Stimulated activated CD4-positive, alpha-beta T cell treated with anti-CD3 and anti-CD28 coated beads, Interleukin-2, amount 100 ng/mL, for 4 hours (primary cell): ENCODE measurements around the gene TMEM38A.
"Not testable (repeated sequence)": the region's sequence is repeated elsewhere in the genome, so short reads cannot be mapped to it uniquely, and the experiment has no call there.

Experiments used
- DNase-seq: peaks from one replicate; pipeline ENCODE4 v3.0.0-alpha.2; 2020; ENCODE audit warnings: low read depth

TMEM38A gene

GRCh38 chr19:16677055-16677454, 16.1 kb downstream of the TMEM38A start:
- no peak for DNase-seq

DNA sequence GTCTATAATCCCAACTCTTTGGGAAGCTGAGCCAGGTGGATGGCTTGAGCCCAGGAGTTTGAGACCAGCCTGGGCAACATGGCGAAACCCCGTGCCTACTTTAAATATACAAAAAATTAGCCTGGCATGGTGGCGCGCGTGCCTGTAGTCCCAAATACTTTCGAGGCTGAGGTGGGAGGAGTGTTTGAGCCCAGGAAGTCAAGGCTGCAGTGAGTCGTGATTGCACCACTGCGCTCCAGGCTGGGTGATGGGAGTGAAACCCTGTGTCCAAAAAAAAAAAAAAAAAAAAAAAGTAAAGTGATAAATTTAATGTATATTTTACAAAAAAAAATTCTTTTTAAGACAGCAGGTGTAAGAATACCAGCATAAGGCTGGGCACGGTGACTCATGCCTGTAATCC, 17.6 kb downstream of the TMEM38A start:
- DNase-seq, result no peak

GRCh38 chr19:16679811-16680210, 18.9 kb downstream of the TMEM38A start:
- DNase-seq, result no peak

DNA sequence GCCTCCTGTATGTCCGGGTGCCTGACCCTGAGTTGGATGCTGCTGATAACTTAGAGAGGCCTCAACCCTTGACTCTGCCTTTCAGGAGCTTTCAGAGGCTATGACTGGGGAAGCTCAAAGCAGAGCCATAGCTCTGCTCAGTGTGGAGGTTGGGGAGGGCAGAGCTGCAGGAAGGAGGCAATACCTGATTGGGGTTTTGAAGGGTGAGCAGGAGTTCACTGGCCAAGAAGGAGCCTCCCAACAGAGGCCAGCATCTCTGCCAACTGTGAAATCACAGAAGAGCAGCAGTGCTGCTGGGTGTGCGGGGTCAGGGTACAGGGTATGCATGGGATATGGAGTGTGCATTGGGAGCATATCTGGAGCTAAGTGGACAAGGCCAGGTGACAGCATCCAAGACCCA, 21.6 kb downstream of the TMEM38A start:
- no peak for DNase-seq

DNA sequence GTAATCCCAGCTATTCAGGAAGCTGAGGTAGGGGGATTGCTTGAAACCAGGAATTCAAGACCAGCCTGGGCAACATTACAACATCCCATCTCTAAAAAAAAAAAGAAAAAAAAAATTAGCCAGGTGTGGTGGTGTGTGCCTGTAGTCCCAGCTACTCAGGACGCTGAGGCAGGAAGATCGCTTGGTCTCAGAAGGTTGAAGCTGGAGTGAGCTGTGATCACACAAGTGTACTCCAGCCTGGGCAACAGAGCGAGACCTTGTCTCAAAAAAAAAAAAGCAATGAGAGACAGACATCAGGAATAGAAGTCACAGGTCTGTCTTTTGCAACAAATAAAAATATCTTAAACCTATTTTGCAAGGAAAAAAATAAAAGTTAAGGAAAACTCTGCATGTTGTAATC, 23.3 kb downstream of the TMEM38A start:
- no peak for DNase-seq

- no peak for DNase-seq
Measured at GRCh38 chr19:16688084-16688483, 27.1 kb downstream of the TMEM38A start.

DNA sequence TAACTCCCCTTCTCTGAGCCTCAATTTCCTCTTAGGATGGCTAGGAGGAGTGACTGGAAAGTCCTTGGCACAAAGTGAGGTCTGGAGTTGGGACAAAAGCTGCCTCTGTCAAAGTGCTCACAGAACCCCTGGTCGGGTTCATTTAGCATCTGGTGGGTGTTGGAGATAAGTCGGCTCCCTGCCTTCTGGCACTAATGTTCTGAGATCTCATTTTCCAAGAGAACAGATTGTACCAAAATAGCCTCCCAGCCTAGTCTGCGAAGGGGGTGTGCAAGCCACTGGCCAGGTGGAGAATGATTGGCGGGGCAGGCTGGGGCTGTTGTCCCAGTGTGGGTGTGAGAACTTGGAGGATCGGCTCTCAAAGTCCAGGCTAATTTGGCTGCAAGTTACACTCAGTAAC, 38.0 kb downstream of the TMEM38A start:
- DNase-seq, result no peak

DNA sequence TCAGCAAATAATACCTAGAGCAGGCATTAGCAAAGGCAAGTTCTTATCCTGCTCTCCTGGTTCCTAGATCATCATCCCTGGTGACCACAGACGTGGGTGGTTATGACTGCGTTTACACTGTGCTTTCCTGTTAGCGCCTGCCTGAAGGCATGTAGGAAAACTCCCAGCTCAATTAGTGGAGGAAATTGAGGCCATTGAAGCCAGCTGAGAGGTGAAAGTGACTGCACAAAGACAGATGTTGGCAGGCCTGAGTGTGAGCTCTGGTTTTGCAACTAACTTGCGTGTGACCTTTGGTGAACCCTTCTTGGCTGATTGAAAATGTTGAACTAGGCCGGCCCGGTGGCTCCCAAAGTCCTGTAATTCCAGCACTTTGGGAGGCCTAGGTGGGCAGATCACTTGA, 41.2 kb downstream of the TMEM38A start:
- DNase-seq, result no peak

- no peak for DNase-seq
Measured at GRCh38 chr19:16703677-16704076, 42.7 kb downstream of the TMEM38A start.

DNA sequence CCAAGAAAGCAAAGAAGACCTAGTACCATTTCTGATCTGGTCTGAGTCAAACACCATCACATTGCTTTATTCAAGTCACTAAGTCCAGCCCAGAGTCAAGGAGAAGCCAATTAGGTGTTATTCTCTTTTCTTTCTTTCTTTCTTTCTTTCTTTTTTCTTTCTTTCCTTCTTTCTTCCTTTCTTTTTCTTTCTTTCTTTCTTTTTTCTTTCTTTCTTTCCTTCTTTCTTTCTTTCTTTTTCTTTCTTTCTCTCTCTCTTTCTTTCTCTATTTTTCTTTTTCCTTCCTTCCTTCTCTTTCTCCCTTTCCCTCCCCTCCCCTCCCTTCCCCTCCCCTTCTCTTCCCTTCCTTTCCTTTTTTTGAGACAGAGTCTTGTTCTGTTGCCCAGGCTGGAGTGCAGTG, 49.9 kb downstream of the TMEM38A start:
- DNase-seq, result not testable (repeated sequence)

DNA sequence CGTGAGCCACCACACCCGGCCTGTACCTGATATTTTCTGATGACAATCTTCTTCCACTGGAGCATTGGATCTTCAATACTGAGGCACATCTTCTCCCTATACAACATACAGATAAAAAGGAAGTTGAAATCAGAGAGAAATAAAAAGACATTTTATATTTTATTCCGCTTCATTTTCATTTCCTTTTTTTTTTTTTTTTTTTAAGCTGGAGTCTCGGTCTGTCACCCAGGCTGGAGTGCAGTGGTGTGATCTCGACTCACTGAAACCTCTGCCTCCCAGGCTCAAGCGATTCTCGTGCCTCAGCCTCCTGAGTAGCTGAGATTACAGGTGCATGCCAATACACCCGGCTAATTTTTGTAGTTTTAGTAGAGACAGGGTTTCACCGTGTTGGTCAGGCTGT, 51.4 kb downstream of the TMEM38A start:
- not testable (repeated sequence) for DNase-seq

GRCh38 chr19:16714702-16715287, 53.9 kb downstream of the TMEM38A start:
- DNase-seq, result no peak

DNA sequence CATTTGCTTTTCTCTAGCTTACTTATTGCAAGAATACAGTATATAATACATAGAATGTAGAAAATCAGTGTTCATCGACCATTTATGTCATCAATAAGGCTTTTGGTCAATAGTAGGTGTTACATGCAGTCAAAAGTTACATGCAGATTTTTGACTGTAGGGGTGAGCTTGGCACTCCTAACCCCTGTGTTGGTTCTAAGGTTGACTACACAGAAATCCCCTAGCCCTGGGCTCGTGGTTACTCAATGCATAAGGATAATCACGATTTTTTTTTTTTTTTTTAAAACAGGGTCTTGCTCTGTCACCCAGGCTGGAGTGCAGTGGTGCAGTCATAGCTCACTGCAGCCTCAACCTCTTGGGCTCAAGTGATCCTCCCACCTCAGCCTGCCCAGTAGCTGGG, 54.7 kb downstream of the TMEM38A start:
- no peak for DNase-seq

- DNase-seq, result no peak
Measured at GRCh38 chr19:16721051-16721450, 60.1 kb downstream of the TMEM38A start.

GRCh38 chr19:16722591-16722990, 61.7 kb downstream of the TMEM38A start:
- DNase-seq, result no peak

DNA sequence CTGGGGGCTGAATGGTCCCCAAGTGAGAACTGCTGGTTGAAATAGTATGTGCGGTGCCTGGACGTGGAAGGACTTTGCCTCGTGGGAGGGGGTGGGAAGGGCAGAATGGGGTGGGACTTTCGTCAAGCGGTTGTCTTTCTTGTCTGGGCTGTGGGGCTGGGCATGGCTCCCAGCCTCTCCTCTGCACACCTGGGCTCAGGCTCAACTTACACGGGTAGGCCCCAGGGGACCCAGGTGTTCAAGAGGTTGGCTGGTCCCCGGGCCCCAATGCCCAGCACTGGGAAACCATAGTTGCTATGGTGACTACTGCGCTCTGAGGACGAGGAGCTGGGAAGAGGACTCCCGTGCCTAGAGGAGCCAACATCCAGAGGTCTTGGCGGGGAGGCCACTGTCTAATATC, 66.0 kb downstream of the TMEM38A start:
- DNase-seq, result no peak

DNA sequence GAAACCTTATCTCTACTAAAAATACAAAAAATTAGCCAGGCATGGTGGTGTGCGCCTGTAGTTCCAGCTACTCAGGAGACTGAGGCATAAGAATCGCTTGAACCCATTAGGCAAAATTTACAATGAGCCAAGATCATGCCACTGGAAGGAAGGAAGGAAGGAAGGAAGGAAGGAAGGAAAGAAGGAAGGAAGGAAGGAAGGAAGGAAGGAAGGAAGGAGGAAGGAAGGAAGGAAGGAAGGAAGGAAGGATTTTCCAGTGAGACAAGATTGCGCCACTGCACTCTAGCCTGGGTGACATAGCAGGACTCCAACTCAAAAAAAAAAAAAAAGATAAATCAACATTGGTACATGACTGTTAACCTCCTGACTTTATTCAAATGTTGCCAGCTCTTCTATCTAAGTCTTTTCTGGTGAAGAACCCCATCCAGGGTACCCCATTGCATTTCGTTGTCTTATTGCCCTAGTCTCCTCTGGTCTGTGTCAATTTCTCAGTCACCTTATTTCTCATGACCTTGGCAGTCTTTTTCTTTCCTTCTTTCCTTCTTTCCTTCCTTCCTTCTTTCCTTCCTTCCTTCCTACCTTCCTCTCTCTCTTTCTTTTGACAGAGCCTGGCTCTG, 74.8 kb downstream of the TMEM38A start:
- not testable (repeated sequence) for DNase-seq

DNA sequence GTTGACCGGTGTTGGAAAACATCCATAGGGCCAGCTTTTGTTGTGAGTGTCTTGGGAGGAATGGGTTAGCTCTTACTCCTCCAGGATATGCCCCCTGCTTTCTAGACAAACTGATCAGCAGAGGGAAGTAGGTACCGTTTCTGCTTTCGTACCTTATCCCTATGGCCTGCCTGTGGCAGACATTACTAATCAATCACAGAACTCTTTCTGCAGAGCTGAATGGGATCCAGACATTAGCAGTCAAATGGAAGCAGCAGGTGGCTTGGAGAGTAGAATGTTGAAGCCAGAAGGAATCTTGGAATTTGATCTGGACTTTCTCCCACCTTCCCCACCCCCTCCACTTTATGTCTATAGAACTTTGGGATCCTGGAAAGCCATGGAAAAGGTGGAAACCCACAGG, 75.8 kb downstream of the TMEM38A start:
- no peak for DNase-seq

GRCh38 chr19:16737911-16738310, 77.0 kb downstream of the TMEM38A start:
- no peak for DNase-seq

- DNase-seq, result no peak
Measured at GRCh38 chr19:16739546-16739945, 78.6 kb downstream of the TMEM38A start.
